ENCODE measurements around the gene LPCAT2. TPM values are rescaled to one million over a fixed set of nuclear protein-coding genes. Genes with fewer than 3 reads are reported as not detected.

LPCAT2 gene
- total and polyA plus RNA-seq, 2 of the 8 experiments (the other 6 are each of a cell fraction or from before 2014, with no cell fraction given), result 2.2 to 10.6 TPM

GRCh38 chr16:55585631-55586030, 76.8 kb downstream of the LPCAT2 start (continued):
- TF ChIP-seq JUN (IDR thresholded peaks at IDR 0.05; ENCODE audit: low read depth, low read length) (no peak), RFX5 (IDR thresholded peaks at IDR 0.05; ENCODE audit: borderline replicate concordance, low read depth, low read length) (no peak), CEBPB (IDR thresholded peaks at IDR 0.05; ENCODE audit: low read depth, low read length) (no peak), CHD2 (IDR thresholded peaks at IDR 0.05; ENCODE audit: low read length) (no peak), ZNF274 (IDR thresholded peaks at IDR 0.05; ENCODE audit: borderline replicate concordance, extremely low read depth, low read length) (no peak), NANOG (IDR thresholded peaks at IDR 0.05; ENCODE audit: insufficient read depth, low read depth, low read length, poor library complexity, severe bottlenecking) (no peak)
